SH-SY5Y (cell line): ENCODE results near the gene ERCC2.

Experiments used
- GATA2 ChIP-seq: IDR thresholded peaks from 2 replicates; pipeline ENCODE4 v1.6.1; 2011; ENCODE audit warnings: mild to moderate bottlenecking, low read depth, low read length
- GATA3 ChIP-seq: IDR thresholded peaks from 2 replicates; pipeline ENCODE4 v1.6.1; 2011; ENCODE audit warnings: low read depth, mild to moderate bottlenecking, low read length, moderate library complexity

GRCh38 chr19:45331411-45331810 is 39.0 kb downstream of the ERCC2 start:
- TF ChIP-seq GATA2 (no peak), GATA3 (no peak)
